Fibroblast of mammary gland (primary cell): ENCODE measurements around the gene SLC12A7.

Experiments used
- DNase-seq: peaks from one replicate; pipeline ENCODE4 v3.0.0-alpha.2; 2010; ENCODE audit warnings: low read depth
- H3K4me3 ChIP-seq: 2 replicates; pipeline ENCODE4 v1.5.1; 2011; ENCODE audit warnings: low read depth, mild to moderate bottlenecking, low read length, moderate library complexity; ENCODE audit not compliant: control insufficient read depth
- CTCF ChIP-seq: conservative IDR thresholded peaks from 2 replicates; pipeline ENCODE4 v1.5.1; 2011; ENCODE audit warnings: low read depth, low read length, inconsistent platforms; ENCODE audit not compliant: control insufficient read depth, insufficient read depth

SLC12A7 gene

GRCh38 chr5:1108865-1109174, 3.0 kb downstream of the SLC12A7 start:
- DNase-seq: no peak
- no peak for TF ChIP-seq CTCF
- no peak overlapping the region for H3K4me3 ChIP-seq

- no peak for DNase-seq
- no peak for TF ChIP-seq CTCF
- no peak overlapping the region for H3K4me3 ChIP-seq
Observed at GRCh38 chr5:1108023-1108864, 3.6 kb downstream of the SLC12A7 start.

- no peak for DNase-seq
- no peak overlapping the region for H3K4me3 ChIP-seq
- no peak for TF ChIP-seq CTCF
Observed at GRCh38 chr5:1107167-1108022, 4.5 kb downstream of the SLC12A7 start.

- TF ChIP-seq CTCF: no peak
- no peak overlapping the region for H3K4me3 ChIP-seq
- DNase-seq: no peak
Observed at GRCh38 chr5:1106385-1107166, 5.3 kb downstream of the SLC12A7 start.

- no peak for TF ChIP-seq CTCF
- DNase-seq: no peak
- H3K4me3 ChIP-seq: no peak overlapping the region
Observed at GRCh38 chr5:1105350-1106265, 6.3 kb downstream of the SLC12A7 start.
